Peyer's patch (tissue), 4 donors: ENCODE results near the gene FAM120C.

Experiments
- CTCF ChIP-seq, 6 experiments: fragments of 450-650 bp in 4 of 6; fragments of 200-600 bp in 2 of 6; sonication (generic) in 1 of 6; IDR thresholded peaks; one replicate each; pipeline ENCODE4 v1.5.1; 2017 to 2019; ENCODE audit warnings: antibody characterized with exemption in 6 of 6, mild to moderate bottlenecking in 3 of 6, moderate library complexity in 1 of 6
- POLR2A ChIP-seq, 2 donors: fragments of 450-650 bp; IDR thresholded peaks; one replicate each; pipeline ENCODE4 v1.5.1; 2017; ENCODE audit warnings: antibody characterized with exemption in 2 of 2, mild to moderate bottlenecking in 2 of 2, moderate library complexity in 2 of 2

- no peak for TF ChIP-seq CTCF (IDR thresholded peaks at IDR 0.05)
- no peak for TF ChIP-seq POLR2A (IDR thresholded peaks at IDR 0.05)
Measured at GRCh38 chrX:54173791-54174190, 9.3 kb downstream of the FAM120C start.
